Measurements from ENCODE around the gene ABI1.

ABI1 gene

DNA sequence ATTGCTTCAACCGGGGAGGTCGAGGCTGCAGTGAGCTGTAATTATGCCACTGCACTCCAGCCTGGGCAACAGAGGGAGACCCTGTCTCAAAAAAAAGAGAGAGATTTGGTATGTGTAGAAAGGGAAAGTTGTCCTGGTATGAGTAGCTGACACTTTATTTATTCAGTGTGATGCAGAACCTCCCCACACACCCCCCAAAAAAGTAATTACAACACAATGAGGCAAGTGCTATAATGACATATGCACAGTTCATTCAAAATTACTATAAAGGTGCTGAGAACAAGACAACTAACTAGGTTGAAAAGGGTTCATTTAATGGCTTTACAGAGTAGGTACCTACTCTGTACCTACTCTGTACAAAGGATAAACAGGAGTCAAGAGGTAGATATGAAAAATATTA is 83.1 kb downstream of the ABI1 start:
- peaks cover 19% of the 10 kb centered on the region; the same call in 1 of the 2 replicates for H4K20me1 ChIP-seq (ENCODE audit: insufficient read depth)
- H3K27me3 ChIP-seq (ENCODE audit: insufficient read depth, low read depth): no peaks in the 10 kb centered on the region
- 0 out of 2 replicates have a peak overlapping the region, but pooled peaks have one; percentile 3 for H3K27ac ChIP-seq
- H3K9ac ChIP-seq: no peak overlapping the region
- H3K36me3 ChIP-seq (ENCODE audit: insufficient read depth): no peaks in the 10 kb centered on the region
- H3K4me2 ChIP-seq: no peak overlapping the region; the same call in 1 of the 2 replicates
- no peak overlapping the region for H3K4me3 ChIP-seq (IDR thresholded peaks at IDR 0.05; ENCODE audit: insufficient read depth, low read depth, low read length)
- peaks cover 79% of the 10 kb centered on the region; the same call in 1 of the 2 replicates for H3K79me2 ChIP-seq (ENCODE audit: insufficient read depth, low read depth)
- TF ChIP-seq, protein P1, sequence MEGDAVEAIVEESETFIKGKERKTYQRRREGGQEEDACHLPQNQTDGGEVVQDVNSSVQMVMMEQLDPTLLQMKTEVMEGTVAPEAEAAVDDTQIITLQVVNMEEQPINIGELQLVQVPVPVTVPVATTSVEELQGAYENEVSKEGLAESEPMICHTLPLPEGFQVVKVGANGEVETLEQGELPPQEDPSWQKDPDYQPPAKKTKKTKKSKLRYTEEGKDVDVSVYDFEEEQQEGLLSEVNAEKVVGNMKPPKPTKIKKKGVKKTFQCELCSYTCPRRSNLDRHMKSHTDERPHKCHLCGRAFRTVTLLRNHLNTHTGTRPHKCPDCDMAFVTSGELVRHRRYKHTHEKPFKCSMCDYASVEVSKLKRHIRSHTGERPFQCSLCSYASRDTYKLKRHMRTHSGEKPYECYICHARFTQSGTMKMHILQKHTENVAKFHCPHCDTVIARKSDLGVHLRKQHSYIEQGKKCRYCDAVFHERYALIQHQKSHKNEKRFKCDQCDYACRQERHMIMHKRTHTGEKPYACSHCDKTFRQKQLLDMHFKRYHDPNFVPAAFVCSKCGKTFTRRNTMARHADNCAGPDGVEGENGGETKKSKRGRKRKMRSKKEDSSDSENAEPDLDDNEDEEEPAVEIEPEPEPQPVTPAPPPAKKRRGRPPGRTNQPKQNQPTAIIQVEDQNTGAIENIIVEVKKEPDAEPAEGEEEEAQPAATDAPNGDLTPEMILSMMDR (conservative IDR thresholded peaks at IDR 0.05; ENCODE audit: low read depth, low read length): no peak
- no peak overlapping the region for H2AFZ ChIP-seq (ENCODE audit: low read depth)
- H3K4me1 ChIP-seq (ENCODE audit: low read depth, poor library complexity, severe bottlenecking): peaks cover 83% of the 10 kb centered on the region

DNA sequence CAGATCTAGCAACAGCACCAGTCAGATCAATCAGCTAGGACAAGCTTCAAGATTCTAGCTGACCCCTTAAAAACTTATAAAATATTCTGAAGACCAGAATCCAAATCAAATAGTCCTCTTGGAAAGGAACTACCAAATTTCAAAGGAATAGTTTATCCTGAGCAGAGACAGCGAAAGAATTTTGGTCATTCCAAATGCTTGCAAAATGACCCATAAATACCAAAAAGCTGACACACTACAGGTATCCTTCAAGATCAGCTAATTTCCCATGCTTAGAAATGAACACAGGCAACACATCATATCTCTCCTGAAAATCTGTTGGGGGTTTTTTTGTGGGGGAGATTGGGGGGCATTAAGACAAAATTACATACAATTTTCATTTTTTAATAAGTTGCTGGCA is 84.5 kb downstream of the ABI1 start:
- H3K4me1 ChIP-seq (ENCODE audit: low read depth, poor library complexity, severe bottlenecking): peaks cover 73% of the 10 kb centered on the region
- no peak overlapping the region for H3K4me3 ChIP-seq (IDR thresholded peaks at IDR 0.05; ENCODE audit: insufficient read depth, low read depth, low read length)
- no peak overlapping the region for H3K27ac ChIP-seq
- H3K27me3 ChIP-seq (ENCODE audit: insufficient read depth, low read depth): no peaks in the 10 kb centered on the region
- no peak overlapping the region for H2AFZ ChIP-seq (ENCODE audit: low read depth)
- H3K4me2 ChIP-seq: no peak overlapping the region
- H3K36me3 ChIP-seq (ENCODE audit: insufficient read depth): no peaks in the 10 kb centered on the region
- H4K20me1 ChIP-seq (ENCODE audit: insufficient read depth): peaks cover 19% of the 10 kb centered on the region; the same call in 1 of the 2 replicates
- TF ChIP-seq, protein P1 (conservative IDR thresholded peaks at IDR 0.05; ENCODE audit: low read depth, low read length): no peak
- H3K79me2 ChIP-seq (ENCODE audit: insufficient read depth, low read depth): peaks cover 76% of the 10 kb centered on the region; the same call in 1 of the 2 replicates
- no peak overlapping the region for H3K9ac ChIP-seq

DNA sequence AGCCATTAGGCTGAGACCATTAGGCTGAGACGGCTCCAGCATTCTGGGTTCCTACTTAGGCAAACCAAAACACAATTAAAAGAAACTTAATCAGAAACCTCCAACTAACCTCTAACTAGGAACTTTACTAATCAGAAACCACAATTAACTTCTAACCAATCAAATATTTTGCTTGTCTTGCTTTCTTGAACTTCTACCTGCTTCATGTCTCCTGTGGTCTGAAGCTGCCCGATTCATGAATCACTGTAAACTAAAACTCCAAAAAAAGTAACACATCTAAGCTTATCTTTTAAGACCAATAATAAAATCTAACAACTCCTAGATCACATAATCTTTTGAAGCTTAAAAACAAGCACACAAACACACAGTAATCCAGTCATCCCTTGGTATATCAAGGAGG is 87.1 kb downstream of the ABI1 start:
- H3K36me3 ChIP-seq (ENCODE audit: insufficient read depth): no peaks in the 10 kb centered on the region

DNA sequence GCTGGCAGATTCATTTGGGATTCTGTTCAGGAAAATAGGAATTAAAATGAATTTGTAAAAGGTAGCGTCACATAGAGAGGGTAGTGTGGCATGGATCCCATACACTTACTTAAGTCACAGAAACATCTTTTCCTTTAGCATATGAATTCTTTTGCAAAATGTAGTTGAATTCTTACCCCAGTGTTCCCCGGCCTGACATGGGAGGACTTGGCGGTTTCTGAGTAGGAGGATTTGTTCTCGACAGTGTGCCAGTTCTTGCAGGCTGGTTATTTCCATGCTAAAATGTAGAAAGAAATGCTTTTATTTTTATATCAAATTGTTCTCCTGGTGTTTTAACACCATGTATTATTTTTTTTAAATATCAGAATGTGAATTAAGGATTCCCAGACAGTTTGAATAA is 90.7 kb downstream of the ABI1 start:
- H3K27me3 ChIP-seq (ENCODE audit: insufficient read depth, low read depth): no peaks in the 10 kb centered on the region
- H4K20me1 ChIP-seq (ENCODE audit: insufficient read depth): no peaks in the 10 kb centered on the region
- H3K36me3 ChIP-seq (ENCODE audit: insufficient read depth): no peaks in the 10 kb centered on the region
- H3K4me3 ChIP-seq (IDR thresholded peaks at IDR 0.05; ENCODE audit: insufficient read depth, low read depth, low read length): no peak overlapping the region
- H3K4me2 ChIP-seq: no peak overlapping the region
- peaks cover 28% of the 10 kb centered on the region for H3K4me1 ChIP-seq (ENCODE audit: low read depth, poor library complexity, severe bottlenecking)
- H3K27ac ChIP-seq: no peak overlapping the region
- H2AFZ ChIP-seq (ENCODE audit: low read depth): no peak overlapping the region
- peaks cover 40% of the 10 kb centered on the region for H3K79me2 ChIP-seq (ENCODE audit: insufficient read depth, low read depth)
- TF ChIP-seq, protein P1 (conservative IDR thresholded peaks at IDR 0.05; ENCODE audit: low read depth, low read length): no peak
- H3K9ac ChIP-seq: no peak overlapping the region

More for the DNA sequence above, 87.1 kb downstream of the ABI1 start:
- Histone ChIP-seq H2AFZ (ENCODE audit: low read depth) (no peak overlapping the region), H3K4me1 (ENCODE audit: low read depth, poor library complexity, severe bottlenecking) (peaks cover 51% of the 10 kb centered on the region), H4K20me1 (ENCODE audit: insufficient read depth) (peaks cover 6% of the 10 kb centered on the region; the same call in 1 of the 2 replicates), H3K27me3 (ENCODE audit: insufficient read depth, low read depth) (no peaks in the 10 kb centered on the region), H3K27ac (peak overlapping the region; percentile 35; the same call in 1 of the 2 replicates), H3K4me3 (IDR thresholded peaks at IDR 0.05; ENCODE audit: insufficient read depth, low read depth, low read length) (no peak overlapping the region), H3K9ac (peak overlapping the region; percentile 4; the same call in 1 of the 2 replicates), H3K79me2 (ENCODE audit: insufficient read depth, low read depth) (peaks cover 68% of the 10 kb centered on the region), H3K4me2 (peak overlapping the region; percentile 61)
- TF ChIP-seq, protein P1 (conservative IDR thresholded peaks at IDR 0.05; ENCODE audit: low read depth, low read length): no peak

Data from KMS-11 (cell line).